HG02678 (cell line): ENCODE results near the gene GLT8D2.

ENCODE experiments used
- ATAC-seq: cut with Tn5 transposase; IDR thresholded peaks from one replicate; pipeline ENCODE4 v1.9.1; 2021; ENCODE audit warnings: mild to moderate bottlenecking, moderate library complexity; ENCODE audit not compliant: unreplicated experiment

GLT8D2 gene

DNA sequence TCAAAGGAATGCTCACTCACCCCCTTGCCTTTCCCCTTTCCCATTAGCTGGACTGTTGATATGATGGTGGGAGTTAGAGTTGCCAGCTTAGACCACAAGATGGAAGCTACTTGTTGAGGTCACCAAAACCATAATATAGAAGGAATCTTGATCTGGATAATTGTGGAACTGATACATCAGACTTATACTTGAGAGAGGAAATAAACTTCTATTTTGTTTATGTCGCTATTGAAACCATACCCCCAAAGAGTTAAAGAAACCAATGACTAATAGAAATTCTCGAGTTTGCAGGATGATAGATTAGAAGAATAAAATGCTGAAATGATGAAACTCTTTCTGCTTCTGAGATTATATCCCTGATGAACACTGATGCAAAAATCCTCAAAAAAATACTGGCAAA, 46.4 kb downstream of the GLT8D2 start:
- ATAC-seq = no peak

DNA sequence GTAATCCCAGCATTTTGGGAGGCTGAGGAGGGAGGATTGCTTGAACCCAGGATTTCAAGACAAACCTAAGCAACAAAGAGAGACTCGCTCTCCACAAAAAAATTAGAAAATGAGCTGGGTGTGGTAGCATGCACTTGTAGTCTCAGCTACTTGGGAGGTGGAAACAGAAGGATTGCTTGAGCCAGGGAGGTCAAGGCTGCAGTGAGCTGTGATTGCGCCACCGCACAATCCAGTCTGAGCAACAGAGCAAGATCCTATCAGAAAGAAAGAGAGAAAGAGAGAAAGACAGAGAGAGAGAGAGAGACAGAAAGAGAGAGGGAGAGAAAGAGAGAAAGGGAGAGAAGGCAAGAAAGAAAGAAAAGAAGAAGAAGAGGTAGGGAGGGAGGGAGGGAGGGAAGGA, 47.3 kb downstream of the GLT8D2 start:
- ATAC-seq = no peak

DNA sequence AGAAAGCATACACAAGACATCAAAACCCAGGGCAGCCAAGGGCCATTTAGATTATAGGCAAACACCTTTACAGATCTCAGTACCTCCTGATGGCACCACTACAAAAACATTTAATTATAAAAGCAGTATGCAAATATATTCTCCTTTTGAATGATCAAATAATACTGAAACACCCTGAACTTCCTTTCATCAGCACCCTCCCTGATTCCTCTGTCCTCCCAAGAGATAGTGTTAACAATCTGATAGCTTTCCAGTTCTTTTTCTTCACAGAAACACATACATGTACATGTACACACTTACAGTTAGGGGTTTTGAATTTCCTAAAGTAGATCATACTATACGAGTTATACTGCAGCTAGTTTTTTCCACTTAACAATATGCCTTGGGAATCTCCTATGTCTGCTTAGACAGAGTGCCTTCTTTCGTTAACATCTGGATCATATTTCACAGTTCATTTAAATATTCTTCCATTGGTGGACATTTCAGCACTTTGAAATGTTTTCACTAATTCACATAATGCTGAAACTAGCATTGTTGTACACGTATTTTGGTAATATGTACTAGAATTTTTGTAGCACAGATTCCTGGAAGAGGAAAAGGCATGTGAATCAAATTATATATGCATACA, 49.1 kb downstream of the GLT8D2 start:
- ATAC-seq = no peak

DNA sequence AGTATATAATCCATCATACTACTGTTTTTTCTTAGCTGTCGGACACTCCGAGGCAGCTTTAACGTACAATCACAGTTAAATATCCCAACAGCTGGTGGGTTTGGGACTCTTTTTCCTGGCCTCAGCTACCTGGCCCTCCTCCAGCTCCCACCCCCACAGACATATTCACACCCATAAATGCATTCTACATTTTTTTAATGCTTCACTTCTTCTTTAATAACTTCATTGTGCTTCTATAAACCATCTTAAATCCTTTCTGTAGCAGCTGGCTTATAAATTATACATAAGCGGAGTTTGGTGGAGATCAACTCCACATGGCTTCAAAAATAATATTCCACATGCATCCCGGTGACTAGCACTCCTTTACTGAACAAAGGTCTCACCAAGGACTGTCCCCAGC, 51.0 kb downstream of the GLT8D2 start:
- ATAC-seq = no peak

DNA sequence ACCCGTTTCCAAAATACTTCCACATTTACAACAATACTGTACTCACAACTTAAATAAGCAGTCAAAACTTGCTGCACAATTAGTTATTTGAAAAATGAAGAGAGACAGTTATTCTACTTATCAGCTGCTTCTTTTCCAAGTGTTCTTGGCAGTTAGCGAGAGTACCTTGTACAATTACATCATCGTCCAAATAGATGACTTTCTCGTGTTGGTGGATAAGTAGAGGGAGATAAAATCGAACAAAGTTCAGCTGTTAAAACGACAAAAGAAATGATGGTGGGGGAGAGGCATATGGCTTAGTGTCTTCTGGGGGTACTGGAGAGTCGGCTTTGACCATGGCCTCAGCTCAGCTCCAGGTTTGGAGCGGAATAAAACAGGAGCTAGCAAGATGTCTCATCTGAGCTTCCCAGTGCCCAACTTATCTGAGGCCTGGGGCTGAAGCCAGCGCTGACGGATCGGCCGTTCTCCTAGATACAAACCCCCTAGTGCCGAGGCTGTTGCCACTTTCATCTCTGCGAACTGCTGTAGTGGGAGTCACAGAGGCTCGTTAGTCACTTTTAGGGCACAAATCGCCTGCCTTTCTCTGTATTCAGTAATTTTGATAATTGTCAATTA, 52.6 kb downstream of the GLT8D2 start:
- ATAC-seq = no peak

DNA sequence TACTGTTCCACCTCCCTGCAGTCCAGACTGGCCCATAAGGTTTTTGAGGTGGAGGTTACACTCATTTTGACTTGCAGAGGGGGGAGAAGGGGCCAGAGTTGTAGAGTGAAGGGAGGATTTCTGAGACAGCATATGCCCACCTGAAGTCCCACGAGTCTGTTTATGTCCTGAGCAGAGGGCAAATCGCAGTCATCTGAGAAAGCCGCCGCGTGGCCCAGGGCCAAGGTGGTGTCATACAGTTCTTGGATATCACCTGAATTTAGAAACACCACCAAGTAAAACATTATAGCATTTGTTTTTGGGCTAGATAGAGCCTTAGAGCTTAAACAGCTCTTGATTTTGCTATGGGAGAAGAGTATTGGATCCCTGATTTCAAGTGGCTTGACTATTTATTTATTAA, 53.4 kb downstream of the GLT8D2 start:
- no peak for ATAC-seq

DNA sequence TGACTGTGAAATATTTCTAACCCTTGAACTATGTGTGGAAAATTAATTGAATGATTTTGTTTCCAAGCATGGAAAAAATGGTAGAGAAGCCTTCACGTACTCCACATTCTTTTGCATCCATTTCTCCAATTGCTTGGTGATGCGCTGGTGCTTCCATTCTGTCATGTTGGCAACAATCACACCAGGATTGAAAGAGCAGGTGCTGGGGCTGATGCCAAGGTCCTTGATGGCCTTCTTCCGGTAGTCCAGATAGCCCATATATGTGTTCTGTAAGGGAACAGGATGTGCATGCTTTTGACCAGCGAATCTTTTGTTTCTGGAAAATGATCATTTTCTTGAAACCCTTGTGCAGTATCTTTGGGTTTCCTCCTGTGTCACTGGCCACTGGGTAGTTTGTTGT, 55.8 kb downstream of the GLT8D2 start:
- no peak for ATAC-seq

DNA sequence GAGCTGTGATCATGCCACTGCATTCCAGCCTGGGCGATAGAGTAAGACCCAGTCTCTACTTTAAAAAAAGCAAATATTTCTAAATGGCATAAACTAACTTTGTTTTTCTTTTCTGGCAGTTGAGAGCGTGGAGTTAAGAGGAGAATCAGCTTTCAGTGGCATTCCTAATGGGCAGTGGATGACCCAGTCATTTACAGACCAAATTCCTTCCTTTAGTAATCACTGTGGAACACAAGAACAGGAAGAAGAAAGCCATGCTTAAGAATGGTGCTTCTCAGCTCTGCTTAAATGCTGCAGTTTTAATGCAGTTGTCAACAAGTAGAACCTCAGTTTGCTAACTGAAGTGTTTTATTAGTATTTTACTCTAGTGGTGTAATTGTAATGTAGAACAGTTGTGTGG, 63.2 kb downstream of the GLT8D2 start:
- no peak for ATAC-seq

DNA sequence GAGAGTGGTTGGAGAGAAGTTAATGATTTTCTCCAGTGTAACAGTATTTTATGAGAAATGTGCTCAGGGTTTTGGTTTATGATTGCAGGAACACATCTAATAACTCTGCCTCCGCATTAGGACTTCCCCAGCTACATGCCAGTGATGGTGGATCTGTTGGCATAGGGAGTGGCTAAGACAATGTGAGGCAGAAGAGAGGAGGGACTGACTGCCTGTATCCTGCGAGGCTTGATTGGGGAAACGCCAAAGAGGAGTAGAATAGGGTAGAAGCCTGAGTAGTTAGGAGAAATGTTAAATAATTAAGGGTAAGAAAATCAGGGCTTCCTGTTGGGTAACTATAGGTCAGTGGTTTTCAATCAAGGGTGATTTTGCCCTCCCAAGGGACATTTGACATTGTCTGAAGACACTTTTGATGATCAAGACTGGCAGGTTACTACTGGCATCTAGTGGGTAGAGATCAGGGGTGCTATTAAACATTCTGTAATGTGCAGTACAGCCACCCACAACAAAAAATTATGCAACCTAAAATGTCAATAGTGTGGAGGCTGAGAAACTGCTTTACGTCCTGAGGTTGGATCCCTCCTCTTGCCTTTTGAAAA, 71.5 kb downstream of the GLT8D2 start:
- no peak for ATAC-seq

DNA sequence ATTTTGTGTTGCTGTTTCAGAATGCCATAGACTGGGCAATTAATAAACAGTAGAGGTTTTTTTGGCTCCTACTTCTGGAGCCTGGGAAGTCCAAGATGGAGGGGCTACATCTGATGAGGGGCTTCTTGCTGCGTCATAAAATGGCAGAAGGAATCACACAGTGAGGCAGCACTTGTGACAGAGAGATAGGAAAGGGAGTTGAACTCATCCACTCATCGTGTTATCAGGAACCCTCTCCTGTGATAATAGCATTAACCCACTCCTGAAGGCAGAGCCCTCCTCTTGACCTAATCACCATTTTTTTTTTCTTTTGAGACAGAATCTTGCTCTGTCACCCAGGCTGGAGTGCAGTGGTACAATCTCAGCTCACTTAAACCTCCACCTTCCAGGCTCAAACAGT, 74.6 kb downstream of the GLT8D2 start:
- ATAC-seq = no peak

DNA sequence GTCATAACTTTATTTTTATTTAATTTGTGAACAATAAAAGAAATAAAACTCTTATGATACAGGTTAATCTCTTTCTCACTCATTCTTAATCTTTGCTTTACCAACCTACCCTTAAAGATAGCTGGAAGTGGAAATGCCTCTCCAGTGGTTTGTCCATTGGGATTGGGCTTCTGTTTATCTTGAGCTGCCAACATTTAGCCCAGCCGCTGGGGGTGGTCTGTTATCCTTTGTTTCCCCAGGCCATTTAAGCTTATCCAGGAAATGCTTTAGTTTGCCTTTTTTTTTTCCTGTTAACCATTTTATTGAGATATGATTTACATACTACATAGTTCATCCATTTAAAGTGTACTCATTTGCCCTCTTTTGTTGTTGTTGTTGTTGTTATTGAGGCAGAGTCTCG, 76.1 kb downstream of the GLT8D2 start:
- no peak for ATAC-seq

DNA sequence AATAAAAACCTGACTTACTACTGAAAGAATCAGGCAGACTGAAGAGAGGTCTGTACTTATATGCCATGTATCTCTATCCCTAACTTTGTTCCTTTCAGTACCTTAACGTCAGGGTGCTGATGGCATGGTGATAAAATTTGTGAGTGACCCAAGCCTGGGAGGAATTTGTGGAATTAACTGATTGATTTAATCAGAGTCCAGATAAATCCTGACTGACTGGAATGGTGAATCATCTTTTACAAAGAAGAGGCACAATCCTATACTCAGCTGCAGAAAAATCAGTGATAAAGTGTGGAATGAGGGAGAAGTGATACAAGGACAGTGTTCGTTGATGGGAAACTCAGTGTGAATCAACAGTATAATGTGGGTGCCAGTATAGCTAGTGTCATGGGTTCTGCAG, 80.6 kb downstream of the GLT8D2 start:
- no peak for ATAC-seq

DNA sequence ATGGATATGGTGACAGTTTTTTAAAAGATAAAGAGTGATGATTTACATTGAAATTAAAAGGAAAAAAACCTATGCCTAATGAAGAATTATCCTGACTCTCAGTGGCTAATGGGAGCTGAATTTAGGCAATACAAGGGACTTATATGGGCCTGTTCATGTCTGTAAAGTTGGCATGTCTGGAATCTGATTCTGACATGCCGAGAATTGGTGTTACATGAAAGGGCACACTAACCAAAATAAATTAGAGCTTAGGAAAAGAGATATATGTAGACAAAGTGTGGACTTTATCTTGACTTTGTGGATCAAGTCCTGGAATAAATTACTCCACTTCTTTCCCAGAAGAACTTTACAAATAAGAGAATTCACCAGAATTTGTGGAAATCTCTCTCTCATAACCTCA, 83.3 kb downstream of the GLT8D2 start:
- no peak for ATAC-seq

DNA sequence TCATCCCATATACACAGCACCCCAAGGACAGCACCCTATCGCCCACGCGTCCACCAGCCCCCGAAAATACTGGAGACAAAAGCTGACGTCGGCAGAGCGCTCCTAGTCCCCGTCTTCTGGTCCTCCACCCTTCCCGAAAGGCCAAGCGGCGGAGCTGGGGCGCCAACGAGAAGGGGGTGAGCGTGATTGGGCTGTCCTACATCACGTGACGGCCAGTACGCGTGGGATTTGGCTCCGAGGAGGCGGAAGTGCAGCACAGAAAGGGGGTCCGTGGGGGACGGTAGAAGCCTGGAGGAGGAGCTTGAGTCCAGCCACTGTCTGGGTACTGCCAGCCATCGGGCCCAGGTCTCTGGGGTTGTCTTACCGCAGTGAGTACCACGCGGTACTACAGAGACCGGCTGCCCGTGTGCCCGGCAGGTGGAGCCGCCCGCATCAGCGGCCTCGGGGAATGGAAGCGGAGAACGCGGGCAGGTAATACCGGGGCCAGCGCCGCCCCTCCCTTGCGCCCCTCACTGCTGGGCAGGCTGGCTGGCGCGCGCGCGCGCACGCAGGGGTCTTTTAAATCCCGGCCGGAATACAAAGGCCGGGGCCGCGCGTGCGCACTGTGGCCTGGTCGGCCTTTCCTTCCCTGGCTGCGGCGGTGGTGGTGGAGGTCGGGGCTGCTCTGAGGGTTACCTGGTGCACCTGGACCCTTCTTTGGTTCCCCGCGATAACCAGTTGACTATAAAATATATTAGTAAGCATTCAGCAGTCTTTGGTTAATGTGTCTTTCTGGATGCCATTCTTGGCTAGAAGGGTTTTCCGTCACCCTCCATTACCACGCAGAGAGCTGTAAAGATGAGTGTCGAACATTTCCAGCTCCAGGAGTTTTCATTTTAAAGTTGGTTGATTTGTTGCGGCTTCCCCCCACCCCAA, 84.1 kb downstream of the GLT8D2 start, which contains the start of gene TDG:
TDG (plus strand) TSS at position 283 of the 915 bp plus-strand sequence; CDS start at position 449, 166 bp downstream.
- ATAC-seq = peak; percentile 92

DNA sequence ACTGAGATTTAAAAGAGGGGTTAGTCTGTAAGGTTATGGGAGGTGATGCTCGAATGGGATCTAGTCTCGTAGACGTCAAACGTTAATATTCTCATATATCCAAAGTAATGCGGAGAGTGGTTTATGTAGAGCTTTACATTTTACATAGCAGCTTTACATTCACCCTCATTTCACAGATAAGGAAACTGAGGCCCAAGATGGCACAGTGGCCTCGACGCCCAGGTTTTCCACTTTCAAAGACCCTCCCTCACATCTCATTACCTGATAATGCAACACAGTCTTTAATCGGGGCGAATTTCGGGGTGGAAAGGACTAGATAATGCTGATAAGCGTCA, 84.8 kb downstream of the GLT8D2 start:
- ATAC-seq = no peak

DNA sequence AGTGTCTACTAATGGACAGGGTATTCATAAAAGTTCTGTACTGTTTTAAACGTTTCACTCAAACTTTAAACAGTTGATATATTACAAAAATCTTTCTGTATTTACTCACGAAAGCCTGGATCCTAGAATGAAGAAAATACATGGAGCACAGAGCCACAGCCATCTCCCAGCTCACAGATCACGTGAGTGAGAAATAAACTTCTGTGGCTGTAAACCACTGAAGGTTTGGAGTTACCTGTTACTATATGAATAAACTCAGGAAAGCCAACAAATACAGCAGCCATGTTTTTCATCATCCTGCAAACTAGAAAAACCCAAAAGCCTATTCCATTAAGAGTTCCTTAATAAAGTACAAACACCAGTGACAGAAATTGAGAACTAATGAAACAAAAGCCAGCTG, 85.2 kb downstream of the GLT8D2 start:
- no peak for ATAC-seq

DNA sequence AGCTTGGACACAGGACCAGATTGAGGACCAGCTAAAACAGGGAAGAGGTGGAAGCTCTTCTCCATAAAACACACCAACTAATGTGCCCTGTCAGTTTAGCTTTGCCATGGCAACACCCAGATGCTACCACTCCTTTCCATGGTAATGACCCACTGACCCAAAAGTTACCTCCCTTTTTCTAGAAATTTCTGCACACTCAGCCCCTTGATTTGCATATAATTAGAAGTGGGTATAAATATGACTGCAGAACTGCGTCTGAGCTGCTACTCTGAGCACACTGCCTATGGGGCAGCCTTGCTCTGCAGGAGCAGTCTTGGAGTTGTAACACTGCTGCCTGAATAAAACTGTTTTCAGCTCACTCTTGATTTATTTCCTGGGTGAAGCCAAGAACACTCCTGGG, 87.5 kb downstream of the GLT8D2 start:
- no peak for ATAC-seq

DNA sequence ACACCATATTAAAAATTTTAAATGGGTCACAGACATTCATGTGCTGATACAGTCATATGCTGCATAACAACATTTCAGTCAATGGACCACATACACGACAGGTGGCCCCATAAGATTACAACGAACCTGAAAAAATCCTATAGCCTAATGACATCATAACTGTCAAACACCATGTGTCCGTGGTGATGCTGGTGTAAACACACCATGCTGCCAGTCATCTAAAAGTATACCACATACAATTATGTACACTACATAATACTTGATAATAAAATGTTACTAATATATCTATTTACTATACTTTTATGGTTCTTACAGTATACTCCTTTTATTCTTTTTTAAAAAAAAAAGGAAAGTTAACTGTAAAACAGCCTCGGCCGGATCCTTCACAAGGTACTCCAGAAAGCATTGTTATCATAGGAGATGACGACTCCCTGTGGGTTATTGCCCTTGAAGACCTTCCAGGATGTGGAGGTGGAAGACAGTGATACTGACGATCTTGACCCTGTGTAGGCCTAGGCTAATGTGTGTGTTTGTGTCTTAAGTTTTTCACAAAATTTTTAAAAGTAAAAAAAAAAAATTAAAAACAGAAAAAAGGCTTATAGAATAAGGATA, 89.3 kb downstream of the GLT8D2 start:
- no peak for ATAC-seq

DNA sequence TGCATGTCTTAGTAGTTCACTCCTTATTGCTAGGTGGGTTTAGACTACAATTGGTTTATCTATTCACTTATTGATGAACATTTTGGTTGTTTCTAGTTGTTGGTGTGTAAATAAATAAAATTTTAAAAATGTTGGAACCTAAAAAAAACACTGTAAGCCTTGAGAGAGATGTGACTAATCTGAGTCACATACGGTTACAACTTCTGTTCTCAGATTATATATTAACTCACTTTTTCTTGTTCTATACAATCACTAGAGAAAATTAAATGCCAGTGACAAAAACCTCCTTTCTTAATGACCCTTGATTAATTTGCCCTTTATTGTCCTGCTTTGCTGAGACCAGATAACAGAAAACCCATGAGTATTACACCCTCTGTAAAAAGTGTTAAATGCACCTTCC, 91.4 kb downstream of the GLT8D2 start:
- no peak for ATAC-seq

DNA sequence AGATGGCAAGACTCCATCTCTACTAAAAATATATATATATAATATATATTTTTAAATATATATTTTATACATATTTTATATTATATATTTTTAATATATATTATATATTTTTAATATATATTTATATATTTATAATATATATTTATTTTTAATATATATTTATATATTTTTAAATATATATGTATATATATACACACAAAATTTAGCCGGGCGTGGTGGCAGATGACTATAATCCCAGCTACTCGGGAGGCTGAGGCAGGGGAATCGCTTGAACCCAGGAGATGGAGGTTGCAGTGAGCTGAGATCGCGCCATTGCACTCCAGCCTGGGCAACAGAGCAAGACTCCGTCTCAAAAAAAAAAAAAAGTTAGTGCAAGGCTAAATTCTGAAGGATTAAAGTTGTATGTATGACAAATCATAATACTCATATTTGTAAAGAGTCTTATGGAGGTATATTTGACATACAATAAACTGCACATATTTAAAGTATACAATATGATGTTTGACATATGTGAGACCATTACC, 92.1 kb downstream of the GLT8D2 start:
- no peak for ATAC-seq

DNA sequence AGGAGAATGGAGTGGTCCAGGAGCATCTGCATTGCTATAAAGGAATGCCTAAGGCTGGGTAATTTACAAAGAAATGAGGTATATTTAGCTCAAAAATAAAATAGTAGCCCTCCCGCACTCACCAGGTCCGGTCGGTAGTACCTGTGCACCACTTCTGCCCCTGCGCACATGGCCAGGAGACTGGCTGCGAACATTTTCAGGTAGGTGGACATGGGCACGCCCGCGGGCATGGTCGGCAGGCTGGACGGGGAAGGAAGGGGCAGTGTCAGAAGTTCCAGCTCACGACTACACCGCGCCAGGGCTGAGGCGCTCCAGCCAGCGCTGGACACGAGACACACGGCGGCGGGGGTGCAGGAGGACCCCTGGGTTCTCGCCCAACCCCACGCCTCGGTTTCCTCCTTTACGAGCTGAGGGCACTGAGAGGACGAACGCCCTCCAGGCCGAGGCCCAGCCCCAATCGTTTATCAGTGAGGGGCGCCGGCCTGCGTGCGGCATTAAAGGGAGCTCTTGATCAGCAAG, 93.4 kb downstream of the GLT8D2 start:
- peak; percentile 23 for ATAC-seq
